NOMO-1 treated with DMSO at 0.1 percent for 48 hours (cell line): ENCODE results near the gene RAI1.
A peak's percentile ranks its signal among the peaks of the same experiment; 100 is the strongest.

ENCODE experiments used
- DNase-seq: peaks from one replicate; lab custom pipeline; 2025; ENCODE audit not compliant: unreplicated experiment; lab: John Stamatoyannopoulos, UW

The RAI1 gene

DNA sequence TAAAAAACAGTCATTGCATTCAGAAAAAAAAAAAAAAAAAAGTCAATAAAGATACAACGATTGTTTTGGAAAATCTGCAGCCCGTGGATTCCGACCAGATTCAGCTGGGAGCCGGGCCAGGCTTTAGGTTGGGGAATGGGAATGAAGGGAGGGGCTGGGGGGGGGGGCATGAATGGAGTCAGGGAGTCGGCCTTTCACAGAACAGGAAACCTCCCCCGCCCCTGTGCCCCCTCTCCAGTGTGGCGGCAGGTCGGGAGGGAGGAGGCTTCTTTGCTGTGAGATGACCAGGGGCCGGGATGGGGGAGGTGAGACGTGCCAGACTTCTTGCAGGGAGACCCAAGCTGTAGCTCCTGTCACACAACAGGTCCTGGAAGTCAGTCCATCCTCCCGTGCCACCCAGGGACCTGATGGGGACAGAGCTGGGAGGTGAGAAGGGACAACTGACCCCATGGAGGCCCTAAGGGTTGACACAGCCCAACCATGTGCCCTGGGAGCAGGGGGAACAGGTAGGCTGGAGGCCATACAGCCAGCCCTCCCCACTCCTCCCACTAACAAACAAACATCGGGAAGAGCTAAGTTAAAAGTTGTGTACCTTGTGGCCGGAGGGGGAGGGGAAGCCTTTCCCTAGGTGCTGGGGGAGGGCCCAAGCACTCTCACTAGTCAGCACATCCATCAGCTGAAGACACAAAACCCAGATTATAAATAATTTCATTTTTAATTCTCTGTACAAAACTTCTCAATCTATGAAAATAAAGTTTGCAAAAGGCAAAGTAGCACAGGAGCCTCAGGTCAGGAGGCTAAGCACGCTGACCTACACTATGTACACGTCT is 130.3 kb downstream of the RAI1 start:
- no peak for DNase-seq

DNA sequence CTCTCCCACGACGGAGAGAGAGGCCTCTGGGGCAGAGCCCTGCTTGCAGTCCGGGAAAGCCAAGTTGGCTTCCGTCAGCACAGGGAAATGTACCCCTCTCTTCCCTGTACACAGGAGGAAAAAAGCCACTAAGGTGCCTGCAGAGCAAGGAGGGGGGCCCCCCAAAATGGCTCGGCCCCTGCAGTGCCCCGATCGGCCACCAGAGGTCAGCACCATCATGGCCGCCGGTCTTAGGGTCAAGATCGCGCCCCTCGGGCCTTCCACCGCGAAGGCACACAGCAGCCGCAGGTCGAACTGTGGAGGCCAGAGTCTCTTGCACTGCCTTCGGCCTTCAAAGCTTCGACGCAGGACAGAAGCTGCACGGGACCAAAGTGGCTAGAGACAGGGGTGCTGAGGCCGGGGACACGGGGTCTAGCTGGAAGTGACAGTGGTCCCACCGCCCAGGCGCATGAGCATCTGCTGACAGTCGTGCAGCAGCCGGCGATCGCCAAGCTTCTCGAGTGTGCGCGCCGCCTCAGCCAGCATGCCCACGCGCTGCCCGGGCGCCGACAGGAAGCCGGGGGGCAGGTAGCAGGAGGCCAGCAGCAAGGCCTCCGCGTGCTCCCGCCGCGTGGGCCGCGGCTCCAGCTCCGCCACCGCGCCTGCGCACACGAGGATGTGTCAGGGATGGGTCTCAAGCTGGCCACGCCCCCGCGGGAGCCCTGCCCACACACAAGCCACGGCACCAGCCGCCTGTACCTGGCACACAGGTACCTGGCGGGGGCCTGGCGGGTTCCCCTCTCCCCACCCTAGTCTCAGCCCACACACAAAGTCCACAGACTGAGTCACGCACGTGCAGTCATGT is 131.2 kb downstream of the RAI1 start:
- DNase-seq: peak; percentile 11

DNA sequence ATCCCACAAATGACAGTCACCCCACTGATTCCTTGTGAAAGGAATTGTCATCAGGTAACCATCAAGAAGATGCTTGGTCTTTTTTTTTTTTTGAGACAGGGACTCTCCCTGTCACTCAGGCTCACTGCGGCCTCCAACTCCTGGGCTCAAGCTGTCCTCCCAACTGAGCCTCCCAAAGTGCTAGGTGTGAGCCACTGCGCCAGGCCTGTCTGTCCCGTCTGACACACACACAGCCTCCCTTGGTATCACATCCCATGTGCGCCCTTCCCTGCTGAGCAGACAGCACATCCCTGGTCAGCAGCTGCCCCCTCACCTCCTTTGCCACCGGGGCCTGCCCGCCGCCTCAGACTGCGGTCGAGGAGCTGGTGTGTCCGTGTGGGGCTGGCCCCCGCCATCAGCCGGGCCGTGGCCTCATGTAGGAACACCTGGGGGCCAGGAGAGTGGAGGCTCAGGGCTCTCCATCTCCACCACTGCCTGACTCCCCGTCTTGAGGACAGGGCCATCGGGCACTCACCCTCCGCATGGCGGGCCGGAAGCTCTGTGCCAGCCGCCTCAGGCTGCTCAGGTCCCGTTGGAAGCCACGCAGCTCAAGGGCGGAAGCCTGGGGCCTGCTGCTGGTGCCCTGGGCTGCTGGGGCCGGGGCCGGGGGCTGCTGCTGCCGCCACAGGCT is 131.9 kb downstream of the RAI1 start:
- DNase-seq: no peak

DNA sequence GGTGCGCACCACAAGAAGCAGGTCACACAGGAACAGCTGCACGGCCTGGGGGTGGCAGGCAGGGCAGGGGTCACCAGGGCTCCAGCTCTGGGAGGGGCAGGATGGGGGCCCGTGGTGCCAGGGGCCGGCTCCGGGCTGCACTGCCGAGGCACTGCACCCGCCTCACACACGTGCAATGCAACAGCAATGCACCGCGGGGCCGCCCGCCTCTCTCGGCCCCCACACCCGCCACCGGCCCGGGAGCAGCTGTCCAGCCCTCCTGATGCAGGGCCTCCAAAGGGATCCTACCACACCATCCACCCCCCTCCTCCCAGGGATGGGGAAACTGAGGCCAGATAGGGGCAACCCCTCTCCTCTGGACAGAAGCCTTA is 132.5 kb downstream of the RAI1 start:
- DNase-seq: no peak

DNA sequence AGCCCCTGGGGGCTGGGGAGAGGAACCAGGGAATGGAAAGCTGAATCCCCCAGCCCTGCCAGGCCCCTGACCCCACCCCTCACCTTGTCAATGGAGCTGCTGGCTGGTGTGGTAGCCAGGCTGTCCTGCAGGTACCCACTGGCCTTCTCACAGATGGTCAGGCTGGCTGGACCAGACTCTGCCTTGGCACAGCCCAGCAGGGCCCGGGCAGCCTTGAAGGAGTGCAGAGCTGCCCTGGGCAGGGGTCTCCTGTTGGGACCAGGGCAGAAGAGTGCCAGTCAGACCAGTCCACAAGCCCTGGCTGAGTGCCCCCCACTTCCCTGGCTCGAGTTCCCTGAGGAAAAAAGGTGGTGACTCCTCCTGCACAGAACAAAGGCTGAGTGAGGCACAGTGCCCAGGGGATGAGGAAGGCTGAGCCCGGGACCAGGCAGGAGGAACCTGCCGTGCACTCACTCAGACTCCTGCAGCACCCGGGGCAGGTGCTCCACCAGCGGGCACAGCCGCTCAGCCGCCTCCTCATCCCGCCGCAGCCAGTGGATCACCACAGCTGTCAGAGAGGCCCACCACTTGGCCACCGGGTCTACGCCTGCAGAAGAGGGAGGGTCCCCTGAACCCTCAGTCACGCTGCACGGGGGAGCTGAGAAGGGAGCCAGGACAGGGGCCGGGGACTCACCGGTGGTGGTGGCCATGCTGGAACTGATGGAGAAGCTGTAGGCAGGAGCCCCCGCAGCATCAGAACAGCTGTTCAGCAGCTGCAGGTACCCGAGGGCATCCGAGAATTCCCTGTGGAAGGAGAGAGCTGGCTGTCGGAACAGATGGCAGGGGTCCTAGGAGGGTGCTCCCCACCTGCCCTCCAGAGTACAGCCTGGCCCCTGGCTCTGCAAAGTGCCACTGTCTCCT is 133.2 kb downstream of the RAI1 start:
- no peak for DNase-seq

DNA sequence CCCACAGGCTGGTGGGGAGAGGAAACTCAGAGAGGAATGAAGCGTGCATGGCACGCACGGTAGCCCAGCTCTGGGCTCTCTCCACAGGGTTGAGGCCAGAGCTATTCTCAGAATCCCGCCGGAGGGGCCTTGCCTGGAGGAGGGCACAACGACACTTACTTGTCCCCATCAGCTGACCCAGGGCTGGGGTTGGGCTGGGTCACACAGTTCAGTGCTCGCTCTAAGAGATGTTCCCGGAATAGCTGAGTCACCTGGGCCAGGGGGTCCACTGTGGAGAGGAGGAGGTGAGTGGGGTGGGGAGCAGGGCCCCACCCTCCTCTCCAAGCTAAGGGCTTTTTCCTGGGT is 133.8 kb downstream of the RAI1 start:
- DNase-seq: no peak

DNA sequence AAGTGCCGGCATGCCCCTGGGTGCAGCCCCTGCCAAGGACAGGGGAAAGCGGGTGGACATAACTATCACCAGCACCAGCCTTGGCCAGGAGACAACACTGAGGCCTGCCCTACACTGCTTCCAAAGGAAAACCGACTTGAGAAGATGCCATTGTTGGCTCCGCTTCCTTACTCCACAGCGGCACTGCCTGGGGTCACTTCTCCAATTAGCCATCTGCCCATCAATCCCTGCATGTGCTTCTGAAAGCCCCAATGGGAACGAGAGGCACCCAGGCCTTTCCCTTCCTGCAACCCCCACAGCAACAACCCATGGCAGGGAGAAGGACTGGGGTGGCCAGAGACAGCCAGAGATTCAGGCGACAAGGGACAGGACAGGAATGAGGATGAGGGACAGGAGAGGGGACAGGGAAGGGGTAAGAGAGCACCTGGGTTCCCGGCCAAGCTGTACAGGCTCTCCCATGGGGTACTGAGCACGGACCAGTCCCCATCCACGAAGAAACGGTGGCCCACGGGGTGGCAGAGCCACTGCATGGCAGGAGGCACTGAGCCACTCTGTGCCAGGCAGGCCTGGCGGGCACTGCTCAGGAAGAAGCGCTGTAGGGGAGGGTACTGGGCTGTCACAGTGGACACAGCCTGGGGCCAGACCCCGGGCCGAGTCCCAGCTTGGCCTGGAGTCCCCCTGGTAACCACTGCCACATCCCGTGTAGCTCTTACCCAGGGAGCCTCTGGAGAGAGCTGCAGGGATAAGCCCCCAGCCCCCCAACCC is 134.4 kb downstream of the RAI1 start:
- no peak for DNase-seq

DNA sequence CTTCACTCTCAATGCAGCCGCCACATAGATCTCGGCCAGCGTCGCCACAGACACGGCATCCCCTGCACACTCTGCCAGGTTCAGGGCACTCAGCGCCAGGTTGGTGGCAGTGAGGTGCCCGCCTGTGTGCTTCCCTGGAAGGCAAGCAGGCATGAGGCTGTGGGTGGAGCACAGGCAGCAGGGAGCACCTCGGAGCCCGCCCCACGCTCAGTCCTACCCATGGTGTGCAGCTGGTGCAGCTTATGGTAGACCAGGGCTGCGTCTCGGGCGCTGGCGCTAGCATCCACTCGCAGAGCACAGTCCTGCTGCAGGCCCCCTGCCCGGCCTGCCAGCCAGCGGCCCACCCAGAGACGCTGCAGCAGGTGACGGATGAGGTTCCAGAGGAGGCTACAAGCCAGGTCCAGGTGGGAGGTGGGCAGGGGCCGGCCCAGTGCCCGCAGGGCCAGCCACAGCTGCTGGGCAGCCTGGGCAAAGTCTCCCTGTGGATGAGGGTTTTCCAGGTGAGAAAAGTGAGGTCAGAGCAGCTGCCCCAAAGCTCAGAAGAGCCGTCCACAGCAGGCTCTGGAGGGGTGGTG is 135.1 kb downstream of the RAI1 start:
- DNase-seq: no peak

DNA sequence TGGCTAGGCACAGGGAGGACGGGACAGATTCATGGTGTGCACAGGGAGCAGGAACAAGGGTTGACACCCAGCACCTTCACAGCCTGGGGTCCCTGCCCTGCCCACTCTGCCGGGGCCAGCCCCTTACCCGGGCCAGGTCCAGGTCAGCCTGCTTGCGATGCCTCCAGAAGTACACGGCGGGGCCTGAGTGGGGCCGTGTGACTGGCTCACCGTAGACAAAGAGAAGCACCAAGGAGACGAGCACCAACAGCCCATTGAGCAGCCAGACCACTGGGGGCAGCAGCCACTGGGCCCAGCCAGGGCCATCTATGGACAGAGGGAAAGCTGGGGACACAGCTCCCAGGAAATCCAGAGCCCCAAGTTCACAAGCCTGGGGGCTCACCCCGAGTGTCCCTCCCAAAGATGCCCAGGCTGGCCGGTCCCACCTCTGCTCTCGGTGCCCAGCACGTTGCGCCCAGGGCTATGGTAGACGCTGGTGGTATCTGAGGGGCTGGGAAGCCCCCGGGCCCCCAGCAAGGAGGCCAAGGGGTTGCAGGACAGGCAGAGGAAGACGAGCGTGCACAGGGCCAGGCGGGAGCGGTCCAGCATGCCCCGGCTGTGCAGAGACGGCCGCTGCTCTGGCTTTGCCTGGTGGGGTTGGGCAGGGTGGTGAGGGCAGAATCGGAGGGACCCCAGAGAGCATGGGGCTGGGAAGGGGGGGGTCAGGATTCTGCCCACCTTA is 135.7 kb downstream of the RAI1 start:
- no peak for DNase-seq

DNA sequence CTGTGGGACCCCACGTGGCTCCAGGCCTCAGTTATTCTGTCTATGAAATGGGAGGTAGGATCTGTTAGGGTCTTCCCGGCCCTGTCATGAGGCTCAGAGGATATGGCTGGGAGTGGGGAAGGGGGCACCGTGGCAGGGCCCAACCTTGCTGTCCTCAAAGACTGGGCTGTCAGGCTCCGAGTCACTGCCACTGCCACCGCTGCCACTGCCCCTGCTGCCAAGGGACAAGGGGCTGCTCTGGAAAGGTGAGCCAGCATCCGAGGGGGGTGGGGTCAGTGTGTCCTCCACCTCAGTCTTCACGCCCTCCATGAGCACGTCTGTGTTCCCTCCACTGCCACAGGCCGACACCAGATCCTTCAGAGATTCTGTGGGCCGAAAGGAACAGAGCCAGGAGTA is 136.3 kb downstream of the RAI1 start:
- DNase-seq: no peak

DNA sequence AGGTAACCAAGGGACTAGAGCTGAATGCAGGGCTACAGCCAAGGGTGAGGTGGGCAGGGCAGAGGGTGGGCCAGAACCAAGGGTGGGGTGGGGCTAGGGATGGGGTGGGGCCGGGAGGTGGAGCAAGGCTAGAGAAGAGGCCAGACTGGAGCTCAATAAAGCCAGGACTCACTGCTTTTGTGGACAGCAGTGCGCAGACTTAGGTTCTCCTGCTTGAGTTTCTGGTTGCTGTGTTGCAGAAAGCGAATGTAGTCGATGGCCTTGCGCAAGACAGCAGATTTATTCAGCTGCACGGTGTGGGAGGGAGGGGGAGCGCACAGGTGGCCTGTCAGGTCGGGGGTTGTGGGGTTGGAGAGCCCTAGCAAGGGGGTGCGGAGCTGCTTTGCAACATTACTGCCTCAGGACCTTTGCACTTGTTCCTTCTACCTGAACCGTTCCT is 136.8 kb downstream of the RAI1 start:
- no peak for DNase-seq

DNA sequence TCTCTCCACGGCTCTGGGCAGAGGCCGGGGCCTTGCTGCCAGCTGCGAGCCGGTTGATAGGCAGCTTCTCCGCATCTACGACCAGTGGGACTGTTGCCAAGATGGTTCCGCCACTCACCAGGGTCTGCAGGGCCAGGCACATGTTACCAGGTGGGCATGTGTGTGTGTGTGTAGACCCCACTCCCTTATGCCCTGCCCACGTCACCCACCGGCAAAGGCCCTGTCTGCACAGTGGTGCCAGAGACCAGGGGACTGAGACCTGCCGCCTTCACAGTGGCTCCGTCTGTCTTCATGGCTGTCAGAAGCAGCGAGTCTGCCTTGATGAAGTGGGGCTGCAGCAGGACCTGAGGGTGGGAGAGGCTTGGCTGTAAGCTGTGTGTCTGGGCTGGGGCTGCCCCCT is 137.9 kb downstream of the RAI1 start:
- no peak for DNase-seq

DNA sequence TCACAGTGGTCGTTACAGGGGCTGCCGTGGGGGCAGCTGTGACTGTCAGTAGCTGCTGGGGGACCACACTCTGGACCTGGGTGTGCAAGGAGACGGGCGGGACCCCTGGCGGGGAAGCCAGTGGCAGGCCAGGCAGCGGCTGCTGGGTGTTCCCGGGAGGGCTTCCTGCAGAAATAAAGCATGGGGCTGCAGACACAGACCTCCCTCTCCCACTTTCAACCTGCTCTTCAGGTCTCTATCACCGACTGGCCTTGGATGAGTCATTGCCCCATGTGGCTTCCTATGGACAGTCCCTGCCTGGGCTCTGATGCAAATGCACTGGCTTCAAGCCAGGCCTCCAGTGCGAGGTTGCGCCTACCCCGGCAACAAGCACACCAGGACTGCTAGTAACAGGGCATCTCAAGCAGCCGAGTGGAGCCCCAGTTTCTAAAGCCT is 138.3 kb downstream of the RAI1 start:
- peak; percentile 36 for DNase-seq

DNA sequence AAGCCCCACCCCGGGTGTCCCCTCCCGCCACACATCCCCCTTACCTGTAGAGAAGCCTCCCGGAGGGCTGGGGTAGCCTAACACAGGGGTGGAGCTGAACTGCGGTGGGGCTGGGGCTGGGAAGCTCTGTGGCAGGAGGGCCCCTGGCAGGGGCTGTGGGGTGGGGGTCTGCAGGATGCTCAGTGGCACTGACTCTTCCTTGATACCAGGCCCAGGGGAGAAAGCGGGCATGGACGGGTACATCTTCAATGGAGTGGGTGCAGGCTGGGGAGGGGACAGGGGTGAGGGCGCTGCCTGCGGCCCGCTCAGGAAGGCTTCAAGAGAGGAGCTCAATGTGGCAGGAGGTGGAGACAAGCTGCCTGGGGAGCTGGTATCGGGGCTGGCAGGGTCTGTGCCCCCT is 138.8 kb downstream of the RAI1 start:
- DNase-seq: no peak

DNA sequence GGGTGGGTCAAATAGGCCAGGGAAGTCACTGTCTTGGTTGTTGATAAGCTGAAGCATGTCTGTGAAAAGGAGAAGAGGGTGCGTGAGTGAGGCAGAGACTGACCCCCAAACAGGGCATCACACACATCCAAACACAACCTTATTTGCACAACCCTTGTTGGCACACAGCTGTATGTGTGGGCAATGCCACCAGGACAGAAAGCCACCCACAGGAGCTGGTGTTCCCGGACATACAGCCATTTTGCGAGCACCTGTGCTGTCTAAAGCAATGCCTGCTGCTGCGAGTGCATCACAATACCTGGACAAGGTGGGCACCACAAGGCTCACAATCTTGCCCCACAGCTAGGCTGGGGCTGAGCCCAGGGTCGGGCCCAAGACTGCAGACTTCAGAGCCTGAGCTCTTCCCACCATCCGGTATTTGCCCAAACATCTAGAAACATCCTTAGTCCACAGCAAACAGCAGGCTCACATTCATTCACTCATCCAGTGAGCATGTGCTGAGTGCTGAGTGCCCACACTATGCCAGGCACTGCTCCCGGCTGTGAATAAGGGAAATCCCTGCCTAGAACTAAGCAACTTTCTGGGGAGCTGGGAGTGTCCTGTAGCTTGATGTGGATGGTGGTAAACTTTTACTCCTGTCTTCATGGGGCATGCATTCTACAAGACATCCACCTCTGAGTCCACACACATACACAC is 139.4 kb downstream of the RAI1 start:
- no peak for DNase-seq

DNA sequence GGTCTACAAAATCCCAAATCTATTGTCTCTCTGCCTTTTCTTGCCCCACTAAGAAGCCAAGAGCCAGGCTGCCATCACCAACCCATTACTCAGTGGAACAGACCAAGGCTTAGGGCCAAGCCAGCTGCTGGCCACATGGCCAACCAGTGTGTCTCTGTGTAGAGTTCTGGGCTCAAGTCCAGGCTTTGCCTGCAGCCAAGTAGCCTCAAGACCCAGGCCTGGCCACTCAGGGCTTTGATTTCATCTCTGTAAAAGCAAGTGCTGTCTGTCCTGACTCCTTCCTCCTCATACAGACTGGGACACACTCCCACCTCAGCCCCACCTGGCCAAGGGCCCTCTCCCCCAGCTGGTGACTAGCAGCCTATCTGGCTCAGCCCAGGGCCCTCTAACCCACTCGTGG is 140.9 kb downstream of the RAI1 start:
- no peak for DNase-seq

DNA sequence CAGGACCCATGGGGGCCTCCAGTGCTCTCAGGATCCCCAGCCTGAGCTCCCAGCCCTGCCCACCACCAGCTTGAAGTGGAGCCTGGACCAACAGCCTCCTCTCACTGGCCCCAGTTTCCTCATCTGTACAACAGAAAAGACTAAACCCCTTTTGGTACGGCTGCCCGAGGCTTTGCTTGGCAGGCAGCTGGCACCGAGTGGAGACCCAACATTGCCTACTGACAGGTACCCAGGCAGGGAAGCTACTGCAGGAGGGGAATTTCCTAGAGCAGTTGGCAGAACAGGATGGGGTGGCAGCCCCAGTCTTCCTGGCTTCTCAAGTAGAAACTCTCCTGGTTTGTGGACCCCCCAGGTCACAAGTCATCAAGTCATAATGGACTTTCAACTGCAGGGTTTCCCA is 141.4 kb downstream of the RAI1 start:
- DNase-seq: no peak

DNA sequence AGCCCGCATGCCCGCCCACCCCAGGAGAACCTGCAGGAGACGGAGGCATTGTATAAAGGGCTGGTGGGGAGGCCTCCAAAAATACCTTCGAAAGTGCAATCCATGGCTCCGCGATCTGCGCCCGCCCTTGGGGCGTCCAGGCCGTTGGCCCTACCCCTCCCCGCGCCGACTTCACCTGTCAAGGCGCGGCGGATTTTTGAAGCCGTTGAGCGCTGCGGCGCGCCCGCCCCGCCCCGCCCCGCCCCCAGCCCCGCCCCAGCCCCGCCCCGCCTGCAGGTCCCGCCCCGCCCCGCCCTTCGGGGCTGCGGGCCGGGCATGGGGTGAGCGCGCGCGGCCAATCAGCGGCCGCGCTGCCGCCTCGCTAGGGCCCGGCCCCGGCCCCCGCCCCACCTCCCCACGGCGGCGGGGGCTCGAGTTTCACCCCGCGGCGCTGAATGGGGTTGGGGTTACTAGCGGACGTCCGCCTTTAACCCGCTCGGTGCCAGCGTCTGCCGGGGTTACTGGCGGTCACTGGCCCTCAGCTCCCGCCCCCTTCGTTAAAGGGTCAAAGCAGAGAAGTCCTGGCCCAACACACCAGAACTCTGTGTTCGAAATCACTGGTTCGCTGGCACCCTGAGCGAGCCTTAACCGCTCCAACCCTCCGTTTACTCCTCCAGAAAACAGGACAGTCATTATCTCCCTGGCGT is 142.3 kb downstream of the RAI1 start:
- DNase-seq: peak; percentile 76
